GM12801 (cell line): ENCODE data around the gene FBLN2.

Experiments used
- CTCF ChIP-seq: IDR thresholded peaks from one replicate; pipeline ENCODE4 v1.5.1; 2011; ENCODE audit warnings: control low read depth; ENCODE audit not compliant: insufficient read length; ENCODE audit errors: extremely low read depth

FBLN2 gene

GRCh38 chr3:13598926-13599886 is 50.3 kb downstream of the FBLN2 start:
- no peak for TF ChIP-seq CTCF

- TF ChIP-seq CTCF, result no peak
These were observed 51.0 kb downstream of the FBLN2 start for GRCh38 chr3:13599887-13600450.

- TF ChIP-seq CTCF, result no peak
These were observed 52.2 kb downstream of the FBLN2 start for GRCh38 chr3:13600950-13601691.

GRCh38 chr3:13601692-13602080 is 52.8 kb downstream of the FBLN2 start:
- TF ChIP-seq CTCF, result no peak

GRCh38 chr3:13605555-13605954 is 56.6 kb downstream of the FBLN2 start:
- no peak for TF ChIP-seq CTCF

- TF ChIP-seq CTCF, result no peak
These were observed 59.1 kb downstream of the FBLN2 start for GRCh38 chr3:13607821-13608597.
